Measurements from ENCODE around the gene OR10C1. TPM values are rescaled to one million over a fixed set of nuclear protein-coding genes. Genes with fewer than 3 reads are reported as not detected.

The OR10C1 gene
- total RNA-seq, 1 donor from 2014 or later = not detected

DNA sequence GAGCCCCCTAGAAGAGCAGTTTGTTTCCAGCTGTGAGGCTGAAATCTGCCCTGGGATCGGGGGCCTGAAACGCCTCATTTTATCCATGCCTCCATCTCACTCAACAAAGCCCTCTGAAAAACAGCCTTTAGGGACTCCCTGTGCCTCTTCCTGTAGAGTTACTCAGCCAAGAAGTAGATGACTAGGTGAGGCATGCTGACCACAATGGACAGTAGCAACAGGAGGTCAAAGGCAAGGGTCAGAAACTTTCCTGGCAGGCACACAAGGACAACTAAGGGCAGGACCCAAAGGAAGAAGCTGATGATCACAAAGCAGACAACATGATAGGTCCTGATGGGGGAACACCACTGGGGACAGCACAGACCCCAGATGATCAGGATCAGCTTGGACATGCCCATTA lies 35.9 kb downstream of the OR10C1 start:
- DNase-seq (ENCODE audit: low read depth, low spot score) = no peak
- TF ChIP-seq, protein P1, sequence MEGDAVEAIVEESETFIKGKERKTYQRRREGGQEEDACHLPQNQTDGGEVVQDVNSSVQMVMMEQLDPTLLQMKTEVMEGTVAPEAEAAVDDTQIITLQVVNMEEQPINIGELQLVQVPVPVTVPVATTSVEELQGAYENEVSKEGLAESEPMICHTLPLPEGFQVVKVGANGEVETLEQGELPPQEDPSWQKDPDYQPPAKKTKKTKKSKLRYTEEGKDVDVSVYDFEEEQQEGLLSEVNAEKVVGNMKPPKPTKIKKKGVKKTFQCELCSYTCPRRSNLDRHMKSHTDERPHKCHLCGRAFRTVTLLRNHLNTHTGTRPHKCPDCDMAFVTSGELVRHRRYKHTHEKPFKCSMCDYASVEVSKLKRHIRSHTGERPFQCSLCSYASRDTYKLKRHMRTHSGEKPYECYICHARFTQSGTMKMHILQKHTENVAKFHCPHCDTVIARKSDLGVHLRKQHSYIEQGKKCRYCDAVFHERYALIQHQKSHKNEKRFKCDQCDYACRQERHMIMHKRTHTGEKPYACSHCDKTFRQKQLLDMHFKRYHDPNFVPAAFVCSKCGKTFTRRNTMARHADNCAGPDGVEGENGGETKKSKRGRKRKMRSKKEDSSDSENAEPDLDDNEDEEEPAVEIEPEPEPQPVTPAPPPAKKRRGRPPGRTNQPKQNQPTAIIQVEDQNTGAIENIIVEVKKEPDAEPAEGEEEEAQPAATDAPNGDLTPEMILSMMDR (conservative IDR thresholded peaks at IDR 0.05) = no peak
- no peak overlapping the region for H3K27ac Mint-ChIP-seq (ENCODE audit: unreplicated experiment)
- peaks cover 3% of the 10 kb centered on the region for H3K27me3 Mint-ChIP-seq (ENCODE audit: low read depth)
- peaks cover 2% of the 10 kb centered on the region for H3K9me3 Mint-ChIP-seq
- H3K4me1 Mint-ChIP-seq = no peaks in the 10 kb centered on the region
- no peak overlapping the region for H3K4me3 Mint-ChIP-seq
- H3K36me3 Mint-ChIP-seq (ENCODE audit: low read depth) = no peaks in the 10 kb centered on the region

DNA sequence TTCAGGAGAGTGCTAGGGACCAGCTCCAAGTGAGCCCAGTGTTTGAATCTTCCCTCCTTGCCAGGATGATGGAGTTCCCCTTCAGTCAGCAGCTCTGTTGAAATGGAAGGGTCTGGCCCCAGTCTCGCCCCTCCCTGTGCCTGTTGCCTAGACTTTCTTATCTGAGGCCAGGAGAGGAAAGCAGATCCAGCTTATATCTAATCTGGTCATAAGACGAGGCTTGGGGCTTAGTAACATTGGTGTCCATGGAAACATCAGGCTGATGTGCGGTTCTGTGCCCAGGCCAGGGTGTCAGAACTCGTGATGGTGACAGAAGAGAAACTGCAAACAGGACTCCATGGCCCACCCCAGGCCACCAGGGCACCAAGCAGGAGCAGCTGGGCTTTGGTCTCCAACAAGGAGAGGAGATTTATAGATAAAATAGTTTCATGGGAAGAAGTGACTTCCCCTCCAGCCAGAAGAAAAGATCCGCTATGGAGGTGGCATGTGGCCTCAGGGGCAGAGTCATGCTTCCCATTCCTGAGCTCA lies 38.9 kb downstream of the OR10C1 start:
- no peaks in the 10 kb centered on the region for H3K4me1 Mint-ChIP-seq
- no peaks in the 10 kb centered on the region for H3K36me3 Mint-ChIP-seq (ENCODE audit: low read depth)
- TF ChIP-seq, protein P1 (conservative IDR thresholded peaks at IDR 0.05) = no peak
- H3K4me3 Mint-ChIP-seq = no peak overlapping the region
- no peak for DNase-seq (ENCODE audit: low read depth, low spot score)
- H3K27ac Mint-ChIP-seq (ENCODE audit: unreplicated experiment) = no peak overlapping the region
- peaks cover 2% of the 10 kb centered on the region for H3K27me3 Mint-ChIP-seq (ENCODE audit: low read depth)
- peaks cover 10% of the 10 kb centered on the region for H3K9me3 Mint-ChIP-seq

DNA sequence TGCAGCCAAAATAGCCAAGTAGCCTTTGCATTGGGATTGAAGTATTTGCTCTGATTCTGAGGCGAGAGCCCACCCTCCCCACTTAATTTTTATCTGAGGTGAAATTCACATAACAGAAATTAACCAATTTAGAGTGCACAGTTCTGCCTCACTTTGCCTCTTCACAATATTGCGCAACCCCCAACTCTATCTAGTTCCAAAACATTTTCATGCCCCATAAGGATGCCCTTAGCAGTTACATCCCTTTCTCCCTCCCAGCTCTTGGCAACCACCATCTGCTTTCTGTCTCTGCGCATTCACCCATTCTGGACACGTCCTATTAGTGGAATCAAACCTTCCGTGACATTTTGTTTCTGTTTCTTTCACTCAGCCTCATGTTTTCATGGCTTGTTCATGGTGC lies 39.6 kb downstream of the OR10C1 start:
- Mint-ChIP-seq H3K4me1 (no peaks in the 10 kb centered on the region), H3K27me3 (ENCODE audit: low read depth) (no peaks in the 10 kb centered on the region), H3K9me3 (peaks cover 10% of the 10 kb centered on the region), H3K27ac (ENCODE audit: unreplicated experiment) (no peak overlapping the region), H3K4me3 (no peak overlapping the region), H3K36me3 (ENCODE audit: low read depth) (no peaks in the 10 kb centered on the region)
- TF ChIP-seq, protein P1 (conservative IDR thresholded peaks at IDR 0.05) = no peak
- DNase-seq (ENCODE audit: low read depth, low spot score) = no peak

DNA sequence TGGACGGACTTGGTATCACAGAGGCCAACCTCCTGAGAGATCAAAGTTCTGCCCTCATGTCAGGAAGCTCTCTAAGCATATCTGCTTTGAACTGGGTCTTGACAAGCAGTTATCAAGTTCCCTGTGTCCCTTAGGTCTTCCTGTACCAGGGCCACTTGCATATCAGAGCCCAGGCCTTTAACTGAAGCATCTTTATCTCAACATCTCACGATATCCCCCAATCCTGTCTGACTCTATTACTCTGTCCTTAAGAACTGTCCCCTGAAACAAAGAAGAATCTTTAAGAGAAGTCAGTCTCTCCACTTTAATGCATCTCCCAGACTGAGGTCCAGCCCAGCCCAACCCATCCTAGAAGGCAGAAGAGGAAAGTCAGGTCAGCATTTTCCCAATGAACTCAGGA lies 40.5 kb downstream of the OR10C1 start:
- peaks cover 10% of the 10 kb centered on the region for H3K9me3 Mint-ChIP-seq
- H3K4me3 Mint-ChIP-seq = no peak overlapping the region
- H3K27me3 Mint-ChIP-seq (ENCODE audit: low read depth) = no peaks in the 10 kb centered on the region
- H3K36me3 Mint-ChIP-seq (ENCODE audit: low read depth) = no peaks in the 10 kb centered on the region
- TF ChIP-seq, protein P1 (conservative IDR thresholded peaks at IDR 0.05) = no peak
- no peak overlapping the region for H3K27ac Mint-ChIP-seq (ENCODE audit: unreplicated experiment)
- H3K4me1 Mint-ChIP-seq = no peaks in the 10 kb centered on the region
- no peak for DNase-seq (ENCODE audit: low read depth, low spot score)

DNA sequence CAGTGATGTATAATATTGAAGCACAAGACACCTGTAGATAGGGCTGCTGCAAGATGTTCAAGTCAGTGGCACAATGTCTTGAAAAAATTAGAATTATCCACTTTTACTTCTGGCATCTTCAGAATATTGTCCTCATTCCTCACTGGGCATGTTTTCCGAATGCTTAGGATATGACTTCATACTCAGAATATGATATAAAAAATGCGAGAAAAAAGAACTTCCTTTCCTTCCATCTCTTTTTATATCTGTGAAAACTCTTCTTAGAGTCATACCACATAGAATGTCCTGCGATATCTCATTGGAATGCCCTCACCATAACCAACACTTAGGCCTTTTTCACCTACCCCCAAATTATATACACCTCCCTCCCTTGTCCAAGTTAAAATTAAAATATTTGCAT lies 44.1 kb downstream of the OR10C1 start:
- Mint-ChIP-seq H3K36me3 (ENCODE audit: low read depth) (no peaks in the 10 kb centered on the region), H3K4me1 (no peaks in the 10 kb centered on the region)
- TF ChIP-seq, protein P1 (conservative IDR thresholded peaks at IDR 0.05) = no peak

More for the DNA sequence above, 44.1 kb downstream of the OR10C1 start:
- H3K27me3 Mint-ChIP-seq (ENCODE audit: low read depth) = no peaks in the 10 kb centered on the region
- no peak for DNase-seq (ENCODE audit: low read depth, low spot score)
- no peak overlapping the region for H3K4me3 Mint-ChIP-seq
- H3K9me3 Mint-ChIP-seq = peaks cover 8% of the 10 kb centered on the region
- no peak overlapping the region for H3K27ac Mint-ChIP-seq (ENCODE audit: unreplicated experiment)

Data from neural crest cell (in vitro differentiated cells).